ENCODE data around the gene CALHM4.
A peak's percentile ranks its signal among the peaks of the same experiment; 100 is the strongest.

DNA sequence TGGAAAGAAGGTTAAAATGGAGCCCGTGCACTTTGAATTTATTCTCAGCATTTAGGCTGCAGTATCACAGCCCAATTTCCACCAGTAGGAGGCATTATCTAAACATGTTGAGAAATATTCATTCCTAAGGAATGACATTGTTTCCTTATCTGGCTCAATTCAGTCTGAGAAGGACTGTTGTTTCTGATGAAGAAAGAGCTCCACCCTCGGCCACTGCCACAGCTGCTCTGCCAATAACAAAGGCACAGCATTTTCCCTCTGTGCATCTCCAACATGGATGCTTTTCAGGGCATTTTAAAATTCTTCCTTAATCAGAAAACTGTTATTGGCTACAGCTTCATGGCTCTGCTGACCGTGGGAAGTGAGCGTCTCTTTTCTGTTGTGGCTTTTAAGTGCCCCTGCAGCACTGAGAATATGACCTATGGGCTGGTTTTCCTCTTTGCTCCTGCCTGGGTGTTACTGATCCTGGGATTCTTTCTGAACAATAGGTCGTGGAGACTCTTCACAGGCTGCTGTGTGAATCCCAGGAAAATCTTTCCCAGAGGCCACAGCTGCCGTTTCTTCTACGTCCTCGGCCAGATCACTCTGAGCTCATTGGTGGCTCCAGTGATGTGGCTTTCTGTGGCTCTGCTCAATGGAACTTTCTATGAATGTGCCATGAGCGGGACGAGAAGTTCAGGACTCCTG is 42.0 kb upstream of the CALHM4 start, which contains the start of gene CALHM5:
- TF ChIP-seq, protein P1, sequence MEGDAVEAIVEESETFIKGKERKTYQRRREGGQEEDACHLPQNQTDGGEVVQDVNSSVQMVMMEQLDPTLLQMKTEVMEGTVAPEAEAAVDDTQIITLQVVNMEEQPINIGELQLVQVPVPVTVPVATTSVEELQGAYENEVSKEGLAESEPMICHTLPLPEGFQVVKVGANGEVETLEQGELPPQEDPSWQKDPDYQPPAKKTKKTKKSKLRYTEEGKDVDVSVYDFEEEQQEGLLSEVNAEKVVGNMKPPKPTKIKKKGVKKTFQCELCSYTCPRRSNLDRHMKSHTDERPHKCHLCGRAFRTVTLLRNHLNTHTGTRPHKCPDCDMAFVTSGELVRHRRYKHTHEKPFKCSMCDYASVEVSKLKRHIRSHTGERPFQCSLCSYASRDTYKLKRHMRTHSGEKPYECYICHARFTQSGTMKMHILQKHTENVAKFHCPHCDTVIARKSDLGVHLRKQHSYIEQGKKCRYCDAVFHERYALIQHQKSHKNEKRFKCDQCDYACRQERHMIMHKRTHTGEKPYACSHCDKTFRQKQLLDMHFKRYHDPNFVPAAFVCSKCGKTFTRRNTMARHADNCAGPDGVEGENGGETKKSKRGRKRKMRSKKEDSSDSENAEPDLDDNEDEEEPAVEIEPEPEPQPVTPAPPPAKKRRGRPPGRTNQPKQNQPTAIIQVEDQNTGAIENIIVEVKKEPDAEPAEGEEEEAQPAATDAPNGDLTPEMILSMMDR (conservative IDR thresholded peaks at IDR 0.05 in 1 of 2, IDR thresholded peaks at IDR 0.05 in 1 of 2; ENCODE audit: low read depth in 1 of 2, low read length in 2 of 2): peak; percentile 61 to 78
- no peak for TF ChIP-seq EZH2 (IDR thresholded peaks at IDR 0.05; ENCODE audit: low read length, missing control alignments)

Measured in fibroblast of lung (primary cell).